PC-3 (cell line): ENCODE results near the gene DIAPH2. TPM values are rescaled to one million over a fixed set of nuclear protein-coding genes. Genes with fewer than 3 reads are reported as not detected.

Experiments used
- ATAC-seq: fragments of 200-7000 bp; cut with Tn5 transposase; 2 replicates; pipeline ENCODE4 v1.9.1; 2020; ENCODE audit warnings: mild to moderate bottlenecking, moderate library complexity
- BruUV-seq: library from RNA; stranded (reverse); fragments of 400-500 nt; replicated peaks from 2 replicates; lab custom pipeline; 2021; lab: Mats Ljungman, UMichigan
- CTCF ChIA-PET: fragments of 300-600 bp; sonication (Branson Sonifier 250); formaldehyde crosslinking; loops from one replicate; lab custom pipeline; 2022; ENCODE audit warnings: antibody characterized with exemption; lab: Charles Lee
- POLR2A ChIA-PET: fragments of 300-600 bp; sonication (Branson Sonifier 250); formaldehyde crosslinking; loops from one replicate; lab custom pipeline; 2022; ENCODE audit warnings: antibody characterized with exemption; ENCODE audit not compliant: unreplicated experiment; lab: Charles Lee
- DNase-seq: peaks from one replicate; pipeline ENCODE4 v3.0.0-alpha.2; 2015
- H2AFZ ChIP-seq: fragments of 300-600 bp; sonication (generic); 2 replicates; pipeline ENCODE4 v1.6.0; 2016; ENCODE audit warnings: antibody characterized with exemption, low read length
- H3F3A ChIP-seq: fragments of 300-600 bp; sonication (generic); one replicate; pipeline ENCODE4 v1.6.0; 2017; ENCODE audit warnings: antibody characterized with exemption, low read length, control low read depth, mild to moderate bottlenecking; ENCODE audit not compliant: unreplicated experiment
- H3K27ac ChIP-seq: fragments of 300-600 bp; sonication (generic); 2 replicates; pipeline ENCODE4 v1.5.1; 2016; ENCODE audit warnings: mild to moderate bottlenecking, low read length
- H3K27me3 ChIP-seq: fragments of 300-600 bp; sonication (generic); 2 replicates; pipeline ENCODE4 v1.6.1; 2016; ENCODE audit warnings: low read length, mixed read lengths
- H3K36me3 ChIP-seq: fragments of 300-600 bp; sonication (generic); 2 replicates; pipeline ENCODE4 v1.6.1; 2016; ENCODE audit warnings: low read depth, mixed run types, low read length, mixed read lengths
- H3K4me1 ChIP-seq: fragments of 300-600 bp; sonication (generic); 2 replicates; pipeline ENCODE4 v1.5.1; 2016; ENCODE audit warnings: low read length; ENCODE audit not compliant: insufficient read depth
- H3K4me2 ChIP-seq: fragments of 300-600 bp; sonication (generic); 2 replicates; pipeline ENCODE4 v1.6.0; 2016; ENCODE audit warnings: low read length
- H3K4me3 ChIP-seq: fragments of 300-600 bp; sonication (generic); 2 replicates; pipeline ENCODE4 v1.5.1; 2016; ENCODE audit warnings: mild to moderate bottlenecking, low read length, mixed read lengths
- H3K79me2 ChIP-seq: fragments of 300-600 bp; sonication (generic); 2 replicates; pipeline ENCODE4 v1.6.1; 2017; ENCODE audit warnings: low read length, mixed read lengths
- H3K9ac ChIP-seq: fragments of 300-600 bp; sonication (generic); 2 replicates; pipeline ENCODE4 v1.6.0; 2016; ENCODE audit warnings: mild to moderate bottlenecking, low read length
- H3K9me2 ChIP-seq: fragments of 300-600 bp; sonication (generic); replicated peaks from 2 replicates; pipeline ENCODE4 v1.6.1; 2016; ENCODE audit warnings: mixed run types, low read length, mixed read lengths
- H3K9me3 ChIP-seq: fragments of 300-600 bp; sonication (generic); 2 replicates; pipeline ENCODE4 v1.6.1; 2016; ENCODE audit warnings: low read length, mixed read lengths
- H4K20me1 ChIP-seq: fragments of 300-600 bp; sonication (generic); 2 replicates; pipeline ENCODE4 v1.6.1; 2016; ENCODE audit warnings: low read length, mixed read lengths
- CTCF ChIP-seq: fragments of 300-600 bp; sonication (generic); conservative IDR thresholded peaks from 2 replicates; pipeline ENCODE4 v1.5.1; 2017; ENCODE audit warnings: antibody characterized with exemption, low read depth, mild to moderate bottlenecking, low read length
- EZH2 ChIP-seq: fragments of 300-600 bp; sonication (generic); IDR thresholded peaks from one replicate; pipeline ENCODE4 v1.6.1; 2017; ENCODE audit warnings: antibody characterized with exemption, mild to moderate bottlenecking, low read length; ENCODE audit not compliant: unreplicated experiment
- EZH2phosphoT487 ChIP-seq: fragments of 300-600 bp; sonication (generic); IDR thresholded peaks from 2 replicates; pipeline ENCODE4 v1.6.1; 2018; ENCODE audit warnings: mild to moderate bottlenecking, antibody characterized with exemption, low read length, borderline replicate concordance
- intact Hi-C: fragments of 100-400 bp; cut with micrococcal nuclease; formaldehyde crosslinking; loops from 2 replicates; pipeline ENCODE4 v1.9.0; 2023
- total RNA-seq: library from RNA; depleted of rRNA; stranded (reverse); fragments of >200 nt; gene quantifications from 2 replicates; pipeline ENCODE4 v1.2.3, GENCODE V29; 2014

Gene DIAPH2
- total RNA-seq, 1 experiment from 2014 or later, result 15.1 TPM

- Histone ChIP-seq H3K36me3 (no peaks in the 10 kb centered on the region), H3K4me2 (no peak overlapping the region), H3K9me2 (no peaks in the 10 kb centered on the region), H3K9ac (no peak overlapping the region), H2AFZ (no peak overlapping the region), H3F3A (no peaks in the 10 kb centered on the region), H3K9me3 (no peaks in the 10 kb centered on the region), H3K4me3 (no peak overlapping the region), H3K27me3 (no peaks in the 10 kb centered on the region), H3K79me2 (no peaks in the 10 kb centered on the region), H3K4me1 (no peaks in the 10 kb centered on the region), H3K27ac (no peak overlapping the region), H4K20me1 (no peaks in the 10 kb centered on the region)
- DNase-seq (no peak), ATAC-seq (no peak)
- ChIA-PET CTCF (no interaction called here), POLR2A (no interaction called here)
- TF ChIP-seq CTCF (no peak), EZH2phosphoT487 (no peak), EZH2 (no peak)
- BruUV-seq, result no TSS peak
- intact Hi-C loops, result no loop called here
Measured at GRCh38 chrX:97267396-97268181, 582.9 kb downstream of the DIAPH2 start.

- TF ChIP-seq EZH2phosphoT487 (no peak), EZH2 (no peak), CTCF (no peak)
- Histone ChIP-seq H3K27me3 (no peaks in the 10 kb centered on the region), H3K79me2 (no peaks in the 10 kb centered on the region), H3K9me3 (no peaks in the 10 kb centered on the region), H4K20me1 (no peaks in the 10 kb centered on the region), H3K9me2 (no peaks in the 10 kb centered on the region), H3F3A (no peaks in the 10 kb centered on the region), H3K4me2 (no peak overlapping the region), H3K4me1 (no peaks in the 10 kb centered on the region), H3K27ac (no peak overlapping the region), H3K36me3 (no peaks in the 10 kb centered on the region), H2AFZ (no peak overlapping the region), H3K9ac (no peak overlapping the region), H3K4me3 (no peak overlapping the region)
- no TSS peak for BruUV-seq
- no peak for DNase-seq
- no peak for ATAC-seq
- POLR2A ChIA-PET, result no interaction called here
- CTCF ChIA-PET, result no interaction called here
- intact Hi-C loops, result no loop called here
Measured at GRCh38 chrX:97268182-97268680, 583.6 kb downstream of the DIAPH2 start.

- no peak for ATAC-seq
- CTCF ChIA-PET, result no interaction called here
Measured at GRCh38 chrX:97284531-97284930, 599.9 kb downstream of the DIAPH2 start.

More at GRCh38 chrX:97284531-97284930, 599.9 kb downstream of the DIAPH2 start:
- POLR2A ChIA-PET, result no interaction called here
- Histone ChIP-seq H3K4me1 (no peaks in the 10 kb centered on the region), H3K9me2 (no peaks in the 10 kb centered on the region), H2AFZ (no peak overlapping the region), H3K4me2 (no peak overlapping the region), H3K9me3 (no peaks in the 10 kb centered on the region), H3K36me3 (no peaks in the 10 kb centered on the region), H3K4me3 (no peak overlapping the region), H3K79me2 (no peaks in the 10 kb centered on the region), H3K9ac (no peak overlapping the region), H3K27ac (no peak overlapping the region), H3F3A (no peaks in the 10 kb centered on the region), H4K20me1 (no peaks in the 10 kb centered on the region), H3K27me3 (no peaks in the 10 kb centered on the region)
- BruUV-seq, result no TSS peak
- DNase-seq, result no peak
- intact Hi-C loops, result no loop called here
- TF ChIP-seq CTCF (no peak), EZH2phosphoT487 (no peak), EZH2 (no peak)
